Ovary (tissue), 3 donors: Measurements from ENCODE around the gene MAN1A1.

Experiments used
- POLR2A ChIP-seq: fragments of 450-650 bp; IDR thresholded peaks from one replicate; pipeline ENCODE4 v1.6.1; 2017; ENCODE audit warnings: antibody characterized with exemption, mild to moderate bottlenecking, moderate library complexity
- TF ChIP-seq, protein P1 (sequence below), 3 donors: fragments of 450-650 bp in 2 of 3; fragments of 200-600 bp in 1 of 3; IDR thresholded peaks; one replicate each; pipeline versions ENCODE4 v1.5.1 to v1.8.0; 2016 to 2022; ENCODE audit warnings: antibody characterized with exemption in 3 of 3, mild to moderate bottlenecking in 1 of 3
- donor health status: DM: no; HTN: no; CAD: no.

DNA sequence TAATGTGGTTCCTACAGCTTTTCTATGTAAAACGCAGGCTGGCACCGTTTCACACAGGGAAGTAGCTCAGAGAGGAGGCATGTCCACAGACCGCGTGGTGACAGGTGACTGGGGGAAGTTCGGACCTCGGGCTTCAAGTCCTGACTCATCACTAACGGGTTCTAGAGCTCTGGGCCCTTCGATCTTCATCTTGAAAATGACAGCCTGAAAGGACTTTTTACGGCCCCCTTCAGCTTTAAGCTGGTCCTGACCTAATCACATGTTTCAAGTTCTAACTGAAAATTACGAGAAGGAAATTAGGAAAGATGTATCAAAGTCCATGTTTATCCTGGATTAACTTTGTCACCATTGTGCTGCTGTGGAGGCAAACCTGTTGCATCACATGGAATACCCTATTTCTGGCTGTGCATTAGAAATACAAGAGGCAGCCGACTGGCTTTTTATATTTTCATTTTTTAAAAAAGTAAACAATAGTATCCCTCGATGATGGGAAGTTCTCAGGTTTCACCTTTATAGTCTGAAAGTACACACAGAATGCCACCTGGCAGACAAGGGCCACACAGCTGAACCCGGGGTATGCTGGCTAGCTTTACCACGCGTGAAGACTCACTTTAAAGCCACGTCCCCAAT, 2.0 kb downstream of the MAN1A1 start:
- TF ChIP-seq POLR2A: no peak
- TF ChIP-seq, protein P1, sequence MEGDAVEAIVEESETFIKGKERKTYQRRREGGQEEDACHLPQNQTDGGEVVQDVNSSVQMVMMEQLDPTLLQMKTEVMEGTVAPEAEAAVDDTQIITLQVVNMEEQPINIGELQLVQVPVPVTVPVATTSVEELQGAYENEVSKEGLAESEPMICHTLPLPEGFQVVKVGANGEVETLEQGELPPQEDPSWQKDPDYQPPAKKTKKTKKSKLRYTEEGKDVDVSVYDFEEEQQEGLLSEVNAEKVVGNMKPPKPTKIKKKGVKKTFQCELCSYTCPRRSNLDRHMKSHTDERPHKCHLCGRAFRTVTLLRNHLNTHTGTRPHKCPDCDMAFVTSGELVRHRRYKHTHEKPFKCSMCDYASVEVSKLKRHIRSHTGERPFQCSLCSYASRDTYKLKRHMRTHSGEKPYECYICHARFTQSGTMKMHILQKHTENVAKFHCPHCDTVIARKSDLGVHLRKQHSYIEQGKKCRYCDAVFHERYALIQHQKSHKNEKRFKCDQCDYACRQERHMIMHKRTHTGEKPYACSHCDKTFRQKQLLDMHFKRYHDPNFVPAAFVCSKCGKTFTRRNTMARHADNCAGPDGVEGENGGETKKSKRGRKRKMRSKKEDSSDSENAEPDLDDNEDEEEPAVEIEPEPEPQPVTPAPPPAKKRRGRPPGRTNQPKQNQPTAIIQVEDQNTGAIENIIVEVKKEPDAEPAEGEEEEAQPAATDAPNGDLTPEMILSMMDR (IDR thresholded peaks at IDR 0.05): no peak
